ENCODE results near the gene NPHP4. TPM values are rescaled to one million over a fixed set of nuclear protein-coding genes. Genes with fewer than 3 reads are reported as not detected.

The NPHP4 gene
- total RNA-seq, 6 experiments from 2014 or later = 1.5 to 6.0 (median 2.0) TPM

DNA sequence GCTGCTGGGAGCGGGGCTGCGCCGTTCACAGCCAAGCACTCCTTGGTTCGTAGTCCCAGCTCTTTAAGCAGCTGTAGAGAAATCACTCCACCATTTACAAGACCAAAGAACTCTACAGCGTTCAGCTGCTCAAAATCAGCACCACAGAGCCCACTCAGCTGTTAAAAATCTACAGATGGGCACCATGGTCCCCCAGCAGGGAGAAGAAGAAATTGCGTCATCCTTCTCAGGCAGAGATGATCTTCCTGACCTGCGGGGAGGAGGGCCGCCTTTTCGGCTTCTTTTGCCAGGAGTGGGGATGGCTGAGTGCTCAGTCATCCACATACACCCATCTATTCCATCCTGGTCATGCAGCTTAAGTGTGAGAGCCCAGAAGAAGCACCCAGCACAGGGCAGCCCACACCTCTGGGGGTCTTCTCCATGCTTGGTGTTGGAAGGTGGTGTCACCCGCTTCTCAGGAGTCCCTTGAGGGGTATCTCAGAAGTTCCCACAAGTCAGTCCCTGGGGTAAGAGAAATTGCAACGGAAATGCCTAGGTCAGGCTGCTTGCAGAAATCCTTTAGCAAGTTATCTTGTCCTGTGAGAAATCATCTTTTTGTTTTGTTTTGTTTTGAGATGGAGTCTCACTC, 163.8 kb downstream of the NPHP4 start:
- no peaks in the 10 kb centered on the region for H3K9me3 ChIP-seq
- no peak for ATAC-seq
- no peaks in the 10 kb centered on the region for H3K27me3 ChIP-seq
- H3K27ac ChIP-seq = no peak overlapping the region
- TF ChIP-seq, protein P1, sequence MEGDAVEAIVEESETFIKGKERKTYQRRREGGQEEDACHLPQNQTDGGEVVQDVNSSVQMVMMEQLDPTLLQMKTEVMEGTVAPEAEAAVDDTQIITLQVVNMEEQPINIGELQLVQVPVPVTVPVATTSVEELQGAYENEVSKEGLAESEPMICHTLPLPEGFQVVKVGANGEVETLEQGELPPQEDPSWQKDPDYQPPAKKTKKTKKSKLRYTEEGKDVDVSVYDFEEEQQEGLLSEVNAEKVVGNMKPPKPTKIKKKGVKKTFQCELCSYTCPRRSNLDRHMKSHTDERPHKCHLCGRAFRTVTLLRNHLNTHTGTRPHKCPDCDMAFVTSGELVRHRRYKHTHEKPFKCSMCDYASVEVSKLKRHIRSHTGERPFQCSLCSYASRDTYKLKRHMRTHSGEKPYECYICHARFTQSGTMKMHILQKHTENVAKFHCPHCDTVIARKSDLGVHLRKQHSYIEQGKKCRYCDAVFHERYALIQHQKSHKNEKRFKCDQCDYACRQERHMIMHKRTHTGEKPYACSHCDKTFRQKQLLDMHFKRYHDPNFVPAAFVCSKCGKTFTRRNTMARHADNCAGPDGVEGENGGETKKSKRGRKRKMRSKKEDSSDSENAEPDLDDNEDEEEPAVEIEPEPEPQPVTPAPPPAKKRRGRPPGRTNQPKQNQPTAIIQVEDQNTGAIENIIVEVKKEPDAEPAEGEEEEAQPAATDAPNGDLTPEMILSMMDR (IDR thresholded peaks at IDR 0.05) = no peak
- no peak for TF ChIP-seq POLR2A (IDR thresholded peaks at IDR 0.05)
- no peaks in the 10 kb centered on the region for H3K36me3 ChIP-seq
- no peak overlapping the region for H3K4me3 ChIP-seq
- 53% methylated on average over 4 of the region's 11 CpGs for WGBS (ENCODE audit: insufficient coverage, low coverage, low lambda C conversion rate, missing lambda C conversion rate)
- DNase-seq = no peak
- intact Hi-C loops (cut with DNase I) = no loop called here
- no peaks in the 10 kb centered on the region for H3K4me1 ChIP-seq

DNA sequence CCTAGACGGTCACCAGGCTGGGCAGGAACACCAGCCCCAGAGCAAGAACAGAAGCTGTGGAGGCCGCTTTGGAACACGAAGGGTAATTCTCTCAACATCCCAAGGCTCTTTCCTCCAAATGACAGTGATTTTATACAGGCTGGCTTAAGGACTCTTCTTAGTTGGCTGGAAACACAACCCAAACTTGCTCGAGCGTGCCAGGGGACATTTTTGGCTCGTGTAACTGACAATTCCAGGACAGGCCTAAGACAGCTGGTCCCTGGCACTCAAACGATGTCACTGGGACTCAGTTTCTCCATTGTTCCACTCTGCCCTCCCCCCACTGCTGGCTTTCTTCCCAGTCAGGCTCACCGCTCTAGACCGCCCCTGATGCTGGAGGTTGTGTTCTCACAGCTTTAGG, 164.7 kb downstream of the NPHP4 start:
- DNase-seq = no peak
- no peak for TF ChIP-seq POLR2A (IDR thresholded peaks at IDR 0.05)
- TF ChIP-seq, protein P1 (IDR thresholded peaks at IDR 0.05) = no peak
- Histone ChIP-seq H3K36me3 (no peaks in the 10 kb centered on the region), H3K9me3 (no peaks in the 10 kb centered on the region), H3K4me1 (no peaks in the 10 kb centered on the region), H3K4me3 (no peak overlapping the region), H3K27ac (no peak overlapping the region), H3K27me3 (no peaks in the 10 kb centered on the region)
- WGBS (ENCODE audit: insufficient coverage, low coverage, low lambda C conversion rate, missing lambda C conversion rate) = 71% methylated on average over 9 of the region's 9 CpGs
- no peak for ATAC-seq
- intact Hi-C loops (cut with DNase I) = no loop called here

DNA sequence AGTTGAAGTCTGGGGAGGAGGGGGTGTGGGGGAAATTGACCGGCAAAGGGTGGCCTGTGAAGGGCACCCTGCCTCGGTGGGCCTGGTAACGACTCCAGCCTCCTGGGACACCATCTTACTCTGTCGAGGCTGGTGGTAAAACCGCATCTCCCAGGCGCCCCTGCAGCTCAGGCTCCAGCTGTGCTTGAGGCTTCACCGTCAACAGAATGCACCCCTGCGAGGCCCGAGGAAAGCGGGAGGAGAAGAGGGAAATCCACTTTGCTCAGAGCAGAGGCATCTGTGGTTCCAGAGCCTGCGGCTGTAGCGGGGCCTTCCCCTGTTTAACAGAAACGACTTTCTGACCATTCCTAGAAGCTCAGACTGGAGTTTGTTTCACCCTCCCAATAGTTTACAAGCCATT, 165.6 kb downstream of the NPHP4 start:
- H3K9me3 ChIP-seq = no peaks in the 10 kb centered on the region
- no peaks in the 10 kb centered on the region for H3K36me3 ChIP-seq
- H3K4me3 ChIP-seq = no peak overlapping the region
- DNase-seq (no peak), ATAC-seq (no peak)
- 46% methylated on average over 8 of the region's 13 CpGs for WGBS (ENCODE audit: insufficient coverage, low coverage, low lambda C conversion rate, missing lambda C conversion rate)
- no peaks in the 10 kb centered on the region for H3K27me3 ChIP-seq
- no peak overlapping the region for H3K27ac ChIP-seq
- H3K4me1 ChIP-seq = no peaks in the 10 kb centered on the region
- intact Hi-C loops (cut with DNase I) = no loop called here
- TF ChIP-seq POLR2A (IDR thresholded peaks at IDR 0.05) = no peak
- TF ChIP-seq, protein P1 (IDR thresholded peaks at IDR 0.05) = no peak

DNA sequence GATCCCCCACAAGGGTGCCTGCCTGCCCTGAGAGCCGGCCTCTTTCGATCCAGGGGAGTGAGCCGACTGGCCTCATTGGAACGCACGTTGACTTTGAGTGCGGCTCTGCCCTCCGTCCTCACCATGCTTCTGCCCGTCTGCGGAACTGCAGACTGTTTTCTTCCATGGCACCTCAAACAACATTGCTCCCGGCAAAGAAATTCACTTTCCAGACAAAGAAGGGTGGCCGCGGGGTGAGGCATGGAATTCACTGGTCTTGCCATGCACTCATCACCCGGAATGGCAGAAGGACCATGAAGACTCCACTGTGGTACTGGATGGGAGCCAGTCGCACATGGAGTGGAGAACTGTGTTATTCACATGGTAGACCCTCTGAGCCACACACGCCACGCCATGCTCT, 169.5 kb downstream of the NPHP4 start:
- DNase-seq (no peak), ATAC-seq (no peak)
- Histone ChIP-seq H3K36me3 (no peaks in the 10 kb centered on the region), H3K4me3 (no peak overlapping the region), H3K9me3 (no peaks in the 10 kb centered on the region), H3K4me1 (no peaks in the 10 kb centered on the region), H3K27ac (no peak overlapping the region), H3K27me3 (no peaks in the 10 kb centered on the region)
- WGBS (ENCODE audit: insufficient coverage, low coverage, low lambda C conversion rate, missing lambda C conversion rate) = 59% methylated on average over 6 of the region's 16 CpGs
- no peak for TF ChIP-seq POLR2A (IDR thresholded peaks at IDR 0.05)
- TF ChIP-seq, protein P1 (IDR thresholded peaks at IDR 0.05) = no peak
- intact Hi-C loops (cut with DNase I) = no loop called here

DNA sequence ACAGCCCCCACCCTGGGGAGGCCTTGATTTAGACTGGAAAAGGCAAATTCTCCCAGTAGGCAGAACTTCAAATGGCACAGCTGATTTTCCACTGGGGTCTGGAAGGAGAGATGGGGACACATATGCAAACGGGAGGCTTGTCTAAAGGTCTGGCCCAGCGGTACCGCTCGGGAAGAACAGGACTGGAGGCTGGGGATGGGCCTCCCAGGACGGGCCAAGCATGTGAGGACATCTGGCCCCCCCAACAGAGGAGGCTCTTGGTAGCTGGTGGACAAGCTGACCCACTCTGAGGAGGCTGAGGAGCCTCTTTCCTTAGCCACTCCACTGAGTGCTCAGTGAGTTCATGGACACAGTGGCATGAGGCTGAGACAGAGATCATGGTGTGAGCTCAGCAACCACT, 170.0 kb downstream of the NPHP4 start:
- whole genome bisulfite sequencing (ENCODE audit: insufficient coverage, low coverage, low lambda C conversion rate, missing lambda C conversion rate) = no CpG with 5 or more reads among the region's 5 CpGs
- no peak for DNase-seq
- ATAC-seq = peak in 1 of 4 donors; percentile 23

More for the DNA sequence above, 170.0 kb downstream of the NPHP4 start:
- H3K27me3 ChIP-seq = no peaks in the 10 kb centered on the region
- no peaks in the 10 kb centered on the region for H3K36me3 ChIP-seq
- no peak overlapping the region for H3K27ac ChIP-seq
- no peak for TF ChIP-seq POLR2A (IDR thresholded peaks at IDR 0.05)
- TF ChIP-seq, protein P1 (IDR thresholded peaks at IDR 0.05) = no peak
- H3K4me1 ChIP-seq = no peaks in the 10 kb centered on the region
- H3K9me3 ChIP-seq = no peaks in the 10 kb centered on the region
- H3K4me3 ChIP-seq = no peak overlapping the region
- intact Hi-C loops (cut with DNase I) = no loop called here

Measured in right lobe of liver (tissue), 6 donors.